Measurements from ENCODE around the gene SMURF1.

DNA sequence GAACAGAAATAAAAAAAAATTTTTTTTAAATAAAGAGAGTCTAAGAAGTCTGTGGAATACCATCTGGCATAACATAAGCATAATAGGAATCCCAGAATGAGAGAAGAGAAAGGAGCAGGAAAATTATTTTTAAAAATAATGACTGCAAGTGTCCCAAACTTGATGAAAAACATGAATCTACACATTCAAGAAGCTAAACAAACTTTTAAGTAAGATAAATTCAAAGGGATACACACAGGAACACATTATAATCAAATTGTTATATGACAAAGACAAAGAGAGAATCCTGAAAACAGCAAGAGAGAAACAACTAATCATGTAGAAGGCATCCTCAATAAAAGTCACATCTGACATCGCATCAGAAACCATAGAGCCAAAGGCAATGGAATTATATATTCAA lies 30.9 kb downstream of the SMURF1 start:
- TF ChIP-seq, protein P1, sequence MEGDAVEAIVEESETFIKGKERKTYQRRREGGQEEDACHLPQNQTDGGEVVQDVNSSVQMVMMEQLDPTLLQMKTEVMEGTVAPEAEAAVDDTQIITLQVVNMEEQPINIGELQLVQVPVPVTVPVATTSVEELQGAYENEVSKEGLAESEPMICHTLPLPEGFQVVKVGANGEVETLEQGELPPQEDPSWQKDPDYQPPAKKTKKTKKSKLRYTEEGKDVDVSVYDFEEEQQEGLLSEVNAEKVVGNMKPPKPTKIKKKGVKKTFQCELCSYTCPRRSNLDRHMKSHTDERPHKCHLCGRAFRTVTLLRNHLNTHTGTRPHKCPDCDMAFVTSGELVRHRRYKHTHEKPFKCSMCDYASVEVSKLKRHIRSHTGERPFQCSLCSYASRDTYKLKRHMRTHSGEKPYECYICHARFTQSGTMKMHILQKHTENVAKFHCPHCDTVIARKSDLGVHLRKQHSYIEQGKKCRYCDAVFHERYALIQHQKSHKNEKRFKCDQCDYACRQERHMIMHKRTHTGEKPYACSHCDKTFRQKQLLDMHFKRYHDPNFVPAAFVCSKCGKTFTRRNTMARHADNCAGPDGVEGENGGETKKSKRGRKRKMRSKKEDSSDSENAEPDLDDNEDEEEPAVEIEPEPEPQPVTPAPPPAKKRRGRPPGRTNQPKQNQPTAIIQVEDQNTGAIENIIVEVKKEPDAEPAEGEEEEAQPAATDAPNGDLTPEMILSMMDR (IDR thresholded peaks at IDR 0.05) = no peak
- TF ChIP-seq POLR2A (IDR thresholded peaks at IDR 0.05) = no peak

Measured in body of pancreas (tissue), 4 donors.